HEK293 (cell line): ENCODE results near the gene PDK1.

Experiments used
- KLF1 ChIP-seq: fragments of 450-650 bp; formaldehyde crosslinking; IDR thresholded peaks from 2 replicates; pipeline ENCODE4 v1.5.1; 2016; ENCODE audit warnings: missing biosample characterization, missing genetic modification characterization
- KLF10 ChIP-seq: fragments of 450-650 bp; IDR thresholded peaks from 2 replicates; pipeline ENCODE4 v1.5.1; 2018; ENCODE audit warnings: missing biosample characterization, mild to moderate bottlenecking, missing genetic modification characterization
- KLF7 ChIP-seq: fragments of 450-650 bp; formaldehyde crosslinking; IDR thresholded peaks from 2 replicates; pipeline ENCODE4 v1.5.1; 2016; ENCODE audit warnings: missing biosample characterization, missing genetic modification characterization, borderline replicate concordance
- KLF8 ChIP-seq: fragments of 450-650 bp; formaldehyde crosslinking; IDR thresholded peaks from 2 replicates; pipeline ENCODE4 v1.5.1; 2016; ENCODE audit warnings: missing biosample characterization, missing genetic modification characterization
- OSR2 ChIP-seq: fragments of 450-650 bp; formaldehyde crosslinking; IDR thresholded peaks from 2 replicates; pipeline ENCODE4 v1.5.1; 2016; ENCODE audit warnings: missing biosample characterization, missing genetic modification characterization
- PBX3 ChIP-seq: sonication (generic); formaldehyde crosslinking; IDR thresholded peaks from 2 replicates; pipeline ENCODE4 v1.8.1; 2022; ENCODE audit warnings: mild to moderate bottlenecking, moderate library complexity, missing genetic modification reagents
- PRDM4 ChIP-seq: fragments of 450-650 bp; formaldehyde crosslinking; IDR thresholded peaks from 2 replicates; pipeline ENCODE4 v1.5.1; 2017; ENCODE audit warnings: missing biosample characterization, missing genetic modification characterization
- SETDB1 ChIP-seq: IDR thresholded peaks from one replicate; pipeline ENCODE4 v1.6.1; 2017; ENCODE audit warnings: mild to moderate bottlenecking, low read length, moderate library complexity, mixed read lengths; ENCODE audit not compliant: insufficient read length
- SP2 ChIP-seq: fragments of 450-650 bp; formaldehyde crosslinking; IDR thresholded peaks from 2 replicates; pipeline ENCODE4 v1.5.1; 2016; ENCODE audit warnings: missing biosample characterization, missing genetic modification characterization
- WT1 ChIP-seq: fragments of 450-650 bp; formaldehyde crosslinking; IDR thresholded peaks from 2 replicates; pipeline ENCODE4 v1.5.1; 2016; ENCODE audit warnings: missing biosample characterization, missing genetic modification characterization
- ZEB2 ChIP-seq: fragments of 450-650 bp; formaldehyde crosslinking; IDR thresholded peaks from 2 replicates; pipeline ENCODE4 v1.5.1; 2016; ENCODE audit warnings: missing biosample characterization, missing genetic modification characterization
- ZNF10 ChIP-seq: fragments of 450-650 bp; formaldehyde crosslinking; IDR thresholded peaks from 2 replicates; pipeline ENCODE4 v1.5.1; 2017; ENCODE audit warnings: missing biosample characterization, missing genetic modification characterization
- ZNF501 ChIP-seq: fragments of 450-650 bp; formaldehyde crosslinking; IDR thresholded peaks from 2 replicates; pipeline ENCODE4 v1.5.1; 2016; ENCODE audit warnings: missing biosample characterization, missing genetic modification characterization
- ZNF530 ChIP-seq: fragments of 450-650 bp; formaldehyde crosslinking; IDR thresholded peaks from 2 replicates; pipeline ENCODE4 v1.5.1; 2016; ENCODE audit warnings: low read depth, missing biosample characterization, missing genetic modification characterization
- ZNF544 ChIP-seq: fragments of 450-650 bp; formaldehyde crosslinking; IDR thresholded peaks from 2 replicates; pipeline ENCODE4 v1.5.0; 2017; ENCODE audit warnings: missing biosample characterization, missing genetic modification characterization
- ZNF629 ChIP-seq: fragments of 450-650 bp; formaldehyde crosslinking; IDR thresholded peaks from 2 replicates; pipeline ENCODE4 v1.5.1; 2017; ENCODE audit warnings: missing biosample characterization, missing genetic modification characterization
- ZNF658 ChIP-seq: fragments of 450-650 bp; formaldehyde crosslinking; IDR thresholded peaks from 2 replicates; pipeline ENCODE4; 2016; ENCODE audit warnings: missing biosample characterization, missing genetic modification characterization
- ZNF660 ChIP-seq: fragments of 450-650 bp; IDR thresholded peaks from 2 replicates; pipeline ENCODE4 v1.5.1; 2018; ENCODE audit warnings: missing biosample characterization, mild to moderate bottlenecking, missing genetic modification characterization
- ZNF830 ChIP-seq: fragments of 450-650 bp; IDR thresholded peaks from 2 replicates; pipeline ENCODE4 v1.5.0; 2018; ENCODE audit warnings: missing biosample characterization, missing genetic modification characterization, low read depth, mild to moderate bottlenecking, moderate library complexity
- ZSCAN23 ChIP-seq: fragments of 450-650 bp; formaldehyde crosslinking; IDR thresholded peaks from 2 replicates; pipeline ENCODE4 v1.5.1; 2016; ENCODE audit warnings: missing biosample characterization, missing genetic modification characterization
- TF ChIP-seq, protein P1 (sequence below): fragments of 450-650 bp; formaldehyde crosslinking; IDR thresholded peaks from 2 replicates; pipeline ENCODE4 v1.5.1; 2016; ENCODE audit warnings: missing biosample characterization, missing genetic modification characterization
- TF ChIP-seq, protein P2 (sequence below): fragments of 450-650 bp; formaldehyde crosslinking; IDR thresholded peaks from 2 replicates; pipeline ENCODE4 v1.5.1; 2017; ENCODE audit warnings: missing biosample characterization, missing genetic modification characterization
- TF ChIP-seq, protein P3 (sequence below): fragments of 450-650 bp; formaldehyde crosslinking; IDR thresholded peaks from 2 replicates; pipeline ENCODE4 v1.5.1; 2016; ENCODE audit warnings: missing biosample characterization, missing genetic modification characterization
- TF ChIP-seq, protein P4 (sequence below): fragments of 450-650 bp; formaldehyde crosslinking; IDR thresholded peaks from 2 replicates; pipeline ENCODE4 v1.5.1; 2016; ENCODE audit warnings: missing biosample characterization, missing genetic modification characterization
- TF ChIP-seq, protein P5 (sequence below): fragments of 450-650 bp; formaldehyde crosslinking; IDR thresholded peaks from 2 replicates; pipeline ENCODE4 v1.5.1; 2016; ENCODE audit warnings: missing biosample characterization, missing genetic modification characterization

Gene PDK1

GRCh38 chr2:172555522-172556283, at the start of gene PDK1 (continued):
- TF ChIP-seq, protein P1, sequence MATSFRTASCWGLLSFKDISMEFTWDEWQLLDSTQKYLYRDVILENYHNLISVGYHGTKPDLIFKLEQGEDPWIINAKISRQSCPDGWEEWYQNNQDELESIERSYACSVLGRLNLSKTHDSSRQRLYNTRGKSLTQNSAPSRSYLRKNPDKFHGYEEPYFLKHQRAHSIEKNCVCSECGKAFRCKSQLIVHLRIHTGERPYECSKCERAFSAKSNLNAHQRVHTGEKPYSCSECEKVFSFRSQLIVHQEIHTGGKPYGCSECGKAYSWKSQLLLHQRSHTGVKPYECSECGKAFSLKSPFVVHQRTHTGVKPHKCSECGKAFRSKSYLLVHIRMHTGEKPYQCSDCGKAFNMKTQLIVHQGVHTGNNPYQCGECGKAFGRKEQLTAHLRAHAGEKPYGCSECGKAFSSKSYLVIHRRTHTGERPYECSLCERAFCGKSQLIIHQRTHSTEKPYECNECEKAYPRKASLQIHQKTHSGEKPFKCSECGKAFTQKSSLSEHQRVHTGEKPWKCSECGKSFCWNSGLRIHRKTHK (tag by site-specific recombination), result no peak
- TF ChIP-seq ZNF501 (peak; percentile 93; the same call in 1 of the 2 replicates), SP2 (peak; percentile 80), KLF7 (peak; percentile 83; the same call in 1 of the 2 replicates), ZNF629 (tag by site-specific recombination) (peak; percentile 92), ZEB2 (peak; percentile 80; the same call in 1 of the 2 replicates), ZNF544 (no peak), ZNF530 (tag by site-specific recombination) (no peak), ZNF658 (no peak), KLF10 (tag by site-specific recombination) (peak; percentile 72; the same call in 1 of the 2 replicates), KLF8 (tag by site-specific recombination) (peak; percentile 84), KLF1 (peak; percentile 85), ZNF10 (tag by site-specific recombination) (peak; percentile 13; the same call in 1 of the 2 replicates), ZNF660 (tag by site-specific recombination) (0 out of 2 replicates have a peak, but pooled peaks have one; percentile 26), ZNF830 (no peak), SETDB1 (peak; percentile 23), ZSCAN23 (no peak), PBX3 (CRISPR knock-in tag) (no peak), WT1 (tag by site-specific recombination) (peak; percentile 60), PRDM4 (tag by site-specific recombination) (peak; percentile 61; the same call in 1 of the 2 replicates), OSR2 (peak; percentile 71)
- TF ChIP-seq, protein P2, sequence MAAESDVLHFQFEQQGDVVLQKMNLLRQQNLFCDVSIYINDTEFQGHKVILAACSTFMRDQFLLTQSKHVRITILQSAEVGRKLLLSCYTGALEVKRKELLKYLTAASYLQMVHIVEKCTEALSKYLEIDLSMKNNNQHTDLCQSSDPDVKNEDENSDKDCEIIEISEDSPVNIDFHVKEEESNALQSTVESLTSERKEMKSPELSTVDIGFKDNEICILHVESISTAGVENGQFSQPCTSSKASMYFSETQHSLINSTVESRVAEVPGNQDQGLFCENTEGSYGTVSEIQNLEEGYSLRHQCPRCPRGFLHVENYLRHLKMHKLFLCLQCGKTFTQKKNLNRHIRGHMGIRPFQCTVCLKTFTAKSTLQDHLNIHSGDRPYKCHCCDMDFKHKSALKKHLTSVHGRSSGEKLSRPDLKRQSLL (tag by site-specific recombination), result peak; percentile 24; the same call in 1 of the 2 replicates
- TF ChIP-seq, protein P3, sequence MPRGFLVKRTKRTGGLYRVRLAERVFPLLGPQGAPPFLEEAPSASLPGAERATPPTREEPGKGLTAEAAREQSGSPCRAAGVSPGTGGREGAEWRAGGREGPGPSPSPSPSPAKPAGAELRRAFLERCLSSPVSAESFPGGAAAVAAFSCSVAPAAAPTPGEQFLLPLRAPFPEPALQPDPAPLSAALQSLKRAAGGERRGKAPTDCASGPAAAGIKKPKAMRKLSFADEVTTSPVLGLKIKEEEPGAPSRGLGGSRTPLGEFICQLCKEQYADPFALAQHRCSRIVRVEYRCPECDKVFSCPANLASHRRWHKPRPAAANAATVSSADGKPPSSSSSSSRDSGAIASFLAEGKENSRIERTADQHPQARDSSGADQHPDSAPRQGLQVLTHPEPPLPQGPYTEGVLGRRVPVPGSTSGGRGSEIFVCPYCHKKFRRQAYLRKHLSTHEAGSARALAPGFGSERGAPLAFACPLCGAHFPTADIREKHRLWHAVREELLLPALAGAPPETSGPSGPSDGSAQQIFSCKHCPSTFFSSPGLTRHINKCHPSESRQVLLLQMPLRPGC (tag by site-specific recombination), result peak; percentile 34; the same call in 1 of the 2 replicates
- TF ChIP-seq, protein P4, sequence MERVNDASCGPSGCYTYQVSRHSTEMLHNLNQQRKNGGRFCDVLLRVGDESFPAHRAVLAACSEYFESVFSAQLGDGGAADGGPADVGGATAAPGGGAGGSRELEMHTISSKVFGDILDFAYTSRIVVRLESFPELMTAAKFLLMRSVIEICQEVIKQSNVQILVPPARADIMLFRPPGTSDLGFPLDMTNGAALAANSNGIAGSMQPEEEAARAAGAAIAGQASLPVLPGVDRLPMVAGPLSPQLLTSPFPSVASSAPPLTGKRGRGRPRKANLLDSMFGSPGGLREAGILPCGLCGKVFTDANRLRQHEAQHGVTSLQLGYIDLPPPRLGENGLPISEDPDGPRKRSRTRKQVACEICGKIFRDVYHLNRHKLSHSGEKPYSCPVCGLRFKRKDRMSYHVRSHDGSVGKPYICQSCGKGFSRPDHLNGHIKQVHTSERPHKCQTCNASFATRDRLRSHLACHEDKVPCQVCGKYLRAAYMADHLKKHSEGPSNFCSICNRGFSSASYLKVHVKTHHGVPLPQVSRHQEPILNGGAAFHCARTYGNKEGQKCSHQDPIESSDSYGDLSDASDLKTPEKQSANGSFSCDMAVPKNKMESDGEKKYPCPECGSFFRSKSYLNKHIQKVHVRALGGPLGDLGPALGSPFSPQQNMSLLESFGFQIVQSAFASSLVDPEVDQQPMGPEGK, result peak; percentile 81
- TF ChIP-seq, protein P5, sequence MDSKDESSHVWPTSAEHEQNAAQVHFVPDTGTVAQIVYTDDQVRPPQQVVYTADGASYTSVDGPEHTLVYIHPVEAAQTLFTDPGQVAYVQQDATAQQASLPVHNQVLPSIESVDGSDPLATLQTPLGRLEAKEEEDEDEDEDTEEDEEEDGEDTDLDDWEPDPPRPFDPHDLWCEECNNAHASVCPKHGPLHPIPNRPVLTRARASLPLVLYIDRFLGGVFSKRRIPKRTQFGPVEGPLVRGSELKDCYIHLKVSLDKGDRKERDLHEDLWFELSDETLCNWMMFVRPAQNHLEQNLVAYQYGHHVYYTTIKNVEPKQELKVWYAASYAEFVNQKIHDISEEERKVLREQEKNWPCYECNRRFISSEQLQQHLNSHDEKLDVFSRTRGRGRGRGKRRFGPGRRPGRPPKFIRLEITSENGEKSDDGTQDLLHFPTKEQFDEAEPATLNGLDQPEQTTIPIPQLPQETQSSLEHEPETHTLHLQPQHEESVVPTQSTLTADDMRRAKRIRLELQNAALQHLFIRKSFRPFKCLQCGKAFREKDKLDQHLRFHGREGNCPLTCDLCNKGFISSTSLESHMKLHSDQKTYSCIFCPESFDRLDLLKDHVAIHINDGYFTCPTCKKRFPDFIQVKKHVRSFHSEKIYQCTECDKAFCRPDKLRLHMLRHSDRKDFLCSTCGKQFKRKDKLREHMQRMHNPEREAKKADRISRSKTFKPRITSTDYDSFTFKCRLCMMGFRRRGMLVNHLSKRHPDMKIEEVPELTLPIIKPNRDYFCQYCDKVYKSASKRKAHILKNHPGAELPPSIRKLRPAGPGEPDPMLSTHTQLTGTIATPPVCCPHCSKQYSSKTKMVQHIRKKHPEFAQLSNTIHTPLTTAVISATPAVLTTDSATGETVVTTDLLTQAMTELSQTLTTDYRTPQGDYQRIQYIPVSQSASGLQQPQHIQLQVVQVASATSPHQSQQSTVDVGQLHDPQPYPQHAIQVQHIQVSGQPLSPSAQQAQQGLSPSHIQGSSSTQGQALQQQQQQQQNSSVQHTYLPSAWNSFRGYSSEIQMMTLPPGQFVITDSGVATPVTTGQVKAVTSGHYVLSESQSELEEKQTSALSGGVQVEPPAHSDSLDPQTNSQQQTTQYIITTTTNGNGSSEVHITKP (tag by site-specific recombination), result peak; percentile 12; the same call in 1 of the 2 replicates
